ENCODE results near the gene EXOC7. TPM values are rescaled to one million over a fixed set of nuclear protein-coding genes. Genes with fewer than 3 reads are reported as not detected.

Gene EXOC7
- total RNA-seq, 1 experiment from 2014 or later = 126 TPM

DNA sequence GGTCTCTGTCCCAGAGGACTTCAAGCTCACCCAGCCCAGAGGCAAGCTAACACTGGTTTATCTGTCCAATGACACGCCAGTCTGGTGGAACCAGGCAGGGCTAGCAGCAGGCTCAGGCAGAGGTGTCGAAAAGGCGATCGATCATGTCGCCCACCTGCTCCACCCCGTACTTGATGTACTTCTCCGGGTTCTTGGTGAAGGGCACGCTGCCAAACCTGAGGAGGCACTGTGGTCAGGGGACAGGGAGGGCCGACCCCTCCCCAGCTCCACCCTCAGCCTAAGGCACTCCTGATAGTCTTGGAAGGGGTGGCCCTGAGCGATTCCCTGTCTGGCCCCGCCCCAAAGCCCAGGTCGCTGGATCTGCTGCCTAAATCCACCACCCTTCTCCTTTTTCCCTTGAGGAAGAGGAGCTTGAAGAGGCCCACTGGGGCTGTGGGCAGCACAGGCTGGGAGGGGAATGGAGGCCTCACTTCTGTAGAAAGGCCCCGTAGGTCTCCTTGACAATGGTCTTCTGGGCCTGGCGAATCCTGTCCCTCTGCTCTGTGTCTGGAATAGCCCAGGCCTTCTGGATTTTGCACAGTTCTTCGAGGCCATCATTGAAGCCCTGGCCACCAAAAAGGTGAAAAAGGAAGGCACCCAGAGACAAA is 19.9 kb downstream of the EXOC7 start (continued):
- TF ChIP-seq TP53 (CRISPR knock-in tag; IDR thresholded peaks at IDR 0.05) (no peak), CTCF (IDR thresholded peaks at IDR 0.05) (no peak), ZNF317 (CRISPR knock-in tag; IDR thresholded peaks at IDR 0.05; ENCODE audit: borderline replicate concordance, low read depth) (no peak), PRRX2 (CRISPR knock-in tag; IDR thresholded peaks at IDR 0.05) (no peak), ZNF263 (CRISPR knock-in tag; IDR thresholded peaks at IDR 0.05; ENCODE audit: low read depth) (no peak), ZNF425 (CRISPR knock-in tag; conservative IDR thresholded peaks at IDR 0.05) (no peak)

- POLR2A ChIA-PET = no interaction called here
- no peak overlapping the region for H3K4me3 Mint-ChIP-seq
- no peaks in the 10 kb centered on the region for H3K9me3 Mint-ChIP-seq
- no peak for ATAC-seq
- H3K4me1 Mint-ChIP-seq = peaks cover 27% of the 10 kb centered on the region
- H3K36me3 Mint-ChIP-seq = peaks cover 20% of the 10 kb centered on the region
- no peak overlapping the region for H3K27ac Mint-ChIP-seq
- DNase-seq (ENCODE audit: low spot score) = no peak
- TF ChIP-seq PRRX2 (CRISPR knock-in tag; IDR thresholded peaks at IDR 0.05) (no peak), GABPB1 (CRISPR knock-in tag; IDR thresholded peaks at IDR 0.05) (no peak), ZNF232 (CRISPR knock-in tag; IDR thresholded peaks at IDR 0.05) (no peak), NFYB (CRISPR knock-in tag; conservative IDR thresholded peaks at IDR 0.05; ENCODE audit: low read depth) (no peak), ESRRA (CRISPR knock-in tag; IDR thresholded peaks at IDR 0.05; ENCODE audit: borderline replicate concordance) (no peak)
- TF ChIP-seq, protein P1, sequence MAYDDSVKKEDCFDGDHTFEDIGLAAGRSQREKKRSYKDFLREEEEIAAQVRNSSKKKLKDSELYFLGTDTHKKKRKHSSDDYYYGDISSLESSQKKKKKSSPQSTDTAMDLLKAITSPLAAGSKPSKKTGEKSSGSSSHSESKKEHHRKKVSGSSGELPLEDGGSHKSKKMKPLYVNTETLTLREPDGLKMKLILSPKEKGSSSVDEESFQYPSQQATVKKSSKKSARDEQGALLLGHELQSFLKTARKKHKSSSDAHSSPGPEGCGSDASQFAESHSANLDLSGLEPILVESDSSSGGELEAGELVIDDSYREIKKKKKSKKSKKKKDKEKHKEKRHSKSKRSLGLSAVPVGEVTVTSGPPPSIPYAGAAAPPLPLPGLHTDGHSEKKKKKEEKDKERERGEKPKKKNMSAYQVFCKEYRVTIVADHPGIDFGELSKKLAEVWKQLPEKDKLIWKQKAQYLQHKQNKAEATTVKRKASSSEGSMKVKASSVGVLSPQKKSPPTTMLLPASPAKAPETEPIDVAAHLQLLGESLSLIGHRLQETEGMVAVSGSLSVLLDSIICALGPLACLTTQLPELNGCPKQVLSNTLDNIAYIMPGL (CRISPR knock-in tag; IDR thresholded peaks at IDR 0.05) = no peak
- TF ChIP-seq, protein P2, sequence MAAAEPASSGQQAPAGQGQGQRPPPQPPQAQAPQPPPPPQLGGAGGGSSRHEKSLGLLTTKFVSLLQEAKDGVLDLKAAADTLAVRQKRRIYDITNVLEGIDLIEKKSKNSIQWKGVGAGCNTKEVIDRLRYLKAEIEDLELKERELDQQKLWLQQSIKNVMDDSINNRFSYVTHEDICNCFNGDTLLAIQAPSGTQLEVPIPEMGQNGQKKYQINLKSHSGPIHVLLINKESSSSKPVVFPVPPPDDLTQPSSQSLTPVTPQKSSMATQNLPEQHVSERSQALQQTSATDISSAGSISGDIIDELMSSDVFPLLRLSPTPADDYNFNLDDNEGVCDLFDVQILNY (CRISPR knock-in tag; IDR thresholded peaks at IDR 0.05) = no peak
- TF ChIP-seq, protein P3, sequence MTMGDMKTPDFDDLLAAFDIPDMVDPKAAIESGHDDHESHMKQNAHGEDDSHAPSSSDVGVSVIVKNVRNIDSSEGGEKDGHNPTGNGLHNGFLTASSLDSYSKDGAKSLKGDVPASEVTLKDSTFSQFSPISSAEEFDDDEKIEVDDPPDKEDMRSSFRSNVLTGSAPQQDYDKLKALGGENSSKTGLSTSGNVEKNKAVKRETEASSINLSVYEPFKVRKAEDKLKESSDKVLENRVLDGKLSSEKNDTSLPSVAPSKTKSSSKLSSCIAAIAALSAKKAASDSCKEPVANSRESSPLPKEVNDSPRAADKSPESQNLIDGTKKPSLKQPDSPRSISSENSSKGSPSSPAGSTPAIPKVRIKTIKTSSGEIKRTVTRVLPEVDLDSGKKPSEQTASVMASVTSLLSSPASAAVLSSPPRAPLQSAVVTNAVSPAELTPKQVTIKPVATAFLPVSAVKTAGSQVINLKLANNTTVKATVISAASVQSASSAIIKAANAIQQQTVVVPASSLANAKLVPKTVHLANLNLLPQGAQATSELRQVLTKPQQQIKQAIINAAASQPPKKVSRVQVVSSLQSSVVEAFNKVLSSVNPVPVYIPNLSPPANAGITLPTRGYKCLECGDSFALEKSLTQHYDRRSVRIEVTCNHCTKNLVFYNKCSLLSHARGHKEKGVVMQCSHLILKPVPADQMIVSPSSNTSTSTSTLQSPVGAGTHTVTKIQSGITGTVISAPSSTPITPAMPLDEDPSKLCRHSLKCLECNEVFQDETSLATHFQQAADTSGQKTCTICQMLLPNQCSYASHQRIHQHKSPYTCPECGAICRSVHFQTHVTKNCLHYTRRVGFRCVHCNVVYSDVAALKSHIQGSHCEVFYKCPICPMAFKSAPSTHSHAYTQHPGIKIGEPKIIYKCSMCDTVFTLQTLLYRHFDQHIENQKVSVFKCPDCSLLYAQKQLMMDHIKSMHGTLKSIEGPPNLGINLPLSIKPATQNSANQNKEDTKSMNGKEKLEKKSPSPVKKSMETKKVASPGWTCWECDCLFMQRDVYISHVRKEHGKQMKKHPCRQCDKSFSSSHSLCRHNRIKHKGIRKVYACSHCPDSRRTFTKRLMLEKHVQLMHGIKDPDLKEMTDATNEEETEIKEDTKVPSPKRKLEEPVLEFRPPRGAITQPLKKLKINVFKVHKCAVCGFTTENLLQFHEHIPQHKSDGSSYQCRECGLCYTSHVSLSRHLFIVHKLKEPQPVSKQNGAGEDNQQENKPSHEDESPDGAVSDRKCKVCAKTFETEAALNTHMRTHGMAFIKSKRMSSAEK (CRISPR knock-in tag; IDR thresholded peaks at IDR 0.05; ENCODE audit: borderline replicate concordance) = no peak
- H3K27me3 Mint-ChIP-seq (ENCODE audit: low read depth) = peaks cover 21% of the 10 kb centered on the region
- CTCF ChIA-PET = interaction anchor here (0.9 to 3.7 kb wide), 5 partner anchors 8 to 177 kb away, joined by 3 to 26 read pairs (median 5); partner anchors contain the start of genes CDK3 and GALR2
These were observed 21.0 kb downstream of the EXOC7 start for GRCh38 chr17:76082326-76083251.

All from WTC11 (cell line).